GM23248 (cell line): ENCODE results near the gene SURF6.

Experiments
- EZH2 ChIP-seq: fragments of 200-600 bp; sonication (generic); IDR thresholded peaks from 2 replicates; pipeline ENCODE4 v1.6.1; 2018; ENCODE audit warnings: antibody characterized with exemption, mild to moderate bottlenecking; ENCODE audit not compliant: insufficient read depth, poor library complexity, severe bottlenecking
- EZH2phosphoT487 ChIP-seq: fragments of 200-600 bp; sonication (generic); IDR thresholded peaks from 2 replicates; pipeline ENCODE4 v1.6.1; 2018; ENCODE audit warnings: antibody characterized with exemption, moderate library complexity, mild to moderate bottlenecking, low read depth; ENCODE audit not compliant: insufficient read depth

GRCh38 chr9:133323991-133324703 is 11.8 kb downstream of the SURF6 start:
- TF ChIP-seq EZH2phosphoT487 (no peak), EZH2 (no peak)
